Measurements from ENCODE around the gene VASH2. TPM values are rescaled to one million over a fixed set of nuclear protein-coding genes. Genes with fewer than 3 reads are reported as not detected.

VASH2 gene
- polyA plus RNA-seq, 1 experiment: 0.12 TPM

DNA sequence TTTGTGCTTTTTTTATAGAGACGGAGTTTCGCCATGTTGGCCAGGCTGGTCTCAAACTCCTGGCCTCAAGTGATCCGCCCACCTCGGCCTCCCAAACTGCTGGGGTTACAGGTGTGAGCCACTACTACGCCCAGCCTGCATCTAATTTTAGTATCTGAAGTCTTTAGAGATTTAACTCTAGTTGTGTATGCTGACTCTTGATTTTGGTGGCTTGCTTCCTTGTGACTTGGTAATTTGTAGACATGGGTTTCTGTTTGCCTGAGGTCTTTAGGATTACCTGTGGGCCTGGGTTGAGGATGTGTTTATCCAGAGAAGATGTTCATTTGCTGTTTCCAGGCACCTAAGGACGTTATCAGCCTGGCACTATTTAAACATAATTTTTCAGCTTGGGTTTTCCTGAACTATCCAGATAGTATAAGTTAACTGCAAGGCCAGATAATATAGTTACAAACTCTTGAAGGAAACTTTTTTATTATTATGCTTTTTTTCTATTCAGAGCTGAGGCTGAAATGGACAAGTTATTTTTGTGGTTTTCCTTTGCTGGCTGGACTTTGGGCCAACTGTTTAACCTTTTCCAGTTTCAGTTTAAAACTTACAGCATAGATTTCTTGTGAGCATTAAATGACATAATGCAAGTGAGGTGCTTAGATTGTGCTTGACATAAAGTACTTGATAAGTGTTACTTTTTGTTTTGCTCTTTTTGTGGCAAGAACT lies 7.5 kb upstream of the VASH2 start:
- Histone ChIP-seq H3K27me3 (ENCODE audit: control insufficient read depth, insufficient read depth, low read length) (no peaks in the 10 kb centered on the region), H3K36me3 (ENCODE audit: control insufficient read depth, insufficient read depth, low read length) (no peaks in the 10 kb centered on the region), H3K4me3 (ENCODE audit: low read depth, low read length) (no peak overlapping the region)
- POLR2A ChIA-PET: no interaction called here
- DNase-seq (ENCODE audit: low read depth): no peak
- CTCF ChIA-PET: no interaction called here
- TF ChIP-seq, protein P1, sequence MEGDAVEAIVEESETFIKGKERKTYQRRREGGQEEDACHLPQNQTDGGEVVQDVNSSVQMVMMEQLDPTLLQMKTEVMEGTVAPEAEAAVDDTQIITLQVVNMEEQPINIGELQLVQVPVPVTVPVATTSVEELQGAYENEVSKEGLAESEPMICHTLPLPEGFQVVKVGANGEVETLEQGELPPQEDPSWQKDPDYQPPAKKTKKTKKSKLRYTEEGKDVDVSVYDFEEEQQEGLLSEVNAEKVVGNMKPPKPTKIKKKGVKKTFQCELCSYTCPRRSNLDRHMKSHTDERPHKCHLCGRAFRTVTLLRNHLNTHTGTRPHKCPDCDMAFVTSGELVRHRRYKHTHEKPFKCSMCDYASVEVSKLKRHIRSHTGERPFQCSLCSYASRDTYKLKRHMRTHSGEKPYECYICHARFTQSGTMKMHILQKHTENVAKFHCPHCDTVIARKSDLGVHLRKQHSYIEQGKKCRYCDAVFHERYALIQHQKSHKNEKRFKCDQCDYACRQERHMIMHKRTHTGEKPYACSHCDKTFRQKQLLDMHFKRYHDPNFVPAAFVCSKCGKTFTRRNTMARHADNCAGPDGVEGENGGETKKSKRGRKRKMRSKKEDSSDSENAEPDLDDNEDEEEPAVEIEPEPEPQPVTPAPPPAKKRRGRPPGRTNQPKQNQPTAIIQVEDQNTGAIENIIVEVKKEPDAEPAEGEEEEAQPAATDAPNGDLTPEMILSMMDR (IDR thresholded peaks at IDR 0.05; ENCODE audit: insufficient read depth, low read depth, low read length): no peak

DNA sequence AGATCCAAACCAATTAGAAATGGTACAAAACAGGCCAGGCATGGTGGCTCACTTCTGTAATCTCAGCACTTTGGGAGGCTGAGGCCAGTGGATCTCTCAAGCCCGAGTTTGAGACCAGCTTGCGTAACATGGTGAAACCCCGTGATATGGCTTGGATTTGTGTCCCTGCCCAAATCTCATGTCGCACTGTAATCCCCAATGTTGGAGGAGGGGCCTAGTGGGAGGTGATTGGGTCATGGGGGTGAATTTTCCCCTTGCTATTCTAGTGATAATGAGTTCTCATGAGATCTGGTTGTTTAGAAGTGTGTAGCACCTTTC lies 7.0 kb upstream of the VASH2 start:
- no peak for DNase-seq (ENCODE audit: low read depth)
- Histone ChIP-seq H3K27me3 (ENCODE audit: control insufficient read depth, insufficient read depth, low read length) (no peaks in the 10 kb centered on the region), H3K4me3 (ENCODE audit: low read depth, low read length) (no peak overlapping the region), H3K36me3 (ENCODE audit: control insufficient read depth, insufficient read depth, low read length) (no peaks in the 10 kb centered on the region)
- ChIA-PET POLR2A (no interaction called here), CTCF (no interaction called here)
- TF ChIP-seq, protein P1 (IDR thresholded peaks at IDR 0.05; ENCODE audit: insufficient read depth, low read depth, low read length): no peak

DNA sequence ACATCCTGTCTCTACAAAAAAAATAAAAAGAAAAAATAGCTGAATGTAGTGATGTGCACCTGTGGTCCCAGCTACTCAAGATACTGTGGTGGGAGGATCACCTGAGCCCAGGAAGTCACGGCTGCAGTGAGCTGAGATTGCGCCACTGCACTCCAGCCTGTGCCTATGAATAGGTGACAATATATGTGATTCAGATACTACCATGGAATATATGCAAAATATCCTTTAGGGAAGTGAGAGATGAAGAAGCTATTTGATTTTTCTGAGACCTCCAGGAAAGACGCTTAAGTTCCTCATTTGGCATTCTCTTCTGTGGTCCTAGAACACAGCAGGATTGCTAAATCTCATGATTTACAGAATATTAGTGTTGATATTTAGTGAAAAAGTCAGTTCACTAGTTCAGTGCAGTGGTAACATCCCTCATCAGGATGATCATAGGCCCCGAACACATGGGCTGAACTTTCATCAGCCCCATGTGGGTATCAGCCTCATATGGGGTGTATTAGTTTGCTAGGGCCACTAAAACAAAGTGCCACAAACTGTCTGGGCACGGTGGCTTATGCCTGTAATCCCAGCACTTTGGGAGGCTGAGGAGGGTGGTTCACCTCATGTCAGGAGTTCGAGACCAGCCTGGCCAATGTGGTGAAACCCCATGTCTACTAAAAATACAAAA lies 6.0 kb upstream of the VASH2 start:
- Histone ChIP-seq H3K4me3 (ENCODE audit: low read depth, low read length) (no peak overlapping the region), H3K36me3 (ENCODE audit: control insufficient read depth, insufficient read depth, low read length) (no peaks in the 10 kb centered on the region), H3K27me3 (ENCODE audit: control insufficient read depth, insufficient read depth, low read length) (no peaks in the 10 kb centered on the region)
- ChIA-PET CTCF (no interaction called here), POLR2A (no interaction called here)
- DNase-seq (ENCODE audit: low read depth): no peak
- TF ChIP-seq, protein P1 (IDR thresholded peaks at IDR 0.05; ENCODE audit: insufficient read depth, low read depth, low read length): no peak

- Histone ChIP-seq H3K27me3 (ENCODE audit: control insufficient read depth, insufficient read depth, low read length) (peaks cover 2% of the 10 kb centered on the region), H3K4me3 (ENCODE audit: low read depth, low read length) (no peak overlapping the region), H3K36me3 (ENCODE audit: control insufficient read depth, insufficient read depth, low read length) (no peaks in the 10 kb centered on the region)
- no peak for DNase-seq (ENCODE audit: low read depth)
- TF ChIP-seq, protein P1 (IDR thresholded peaks at IDR 0.05; ENCODE audit: insufficient read depth, low read depth, low read length): no peak
- ChIA-PET POLR2A (interaction anchor here (0.7 kb wide), 1 partner anchor 26 kb away, joined by 6 read pairs; no protein-coding TSS in a partner anchor), CTCF (no interaction called here)
Observed at GRCh38 chr1:212945056-212945455, 5.3 kb upstream of the VASH2 start.

GRCh38 chr1:212945463-212946160 lies 4.7 kb upstream of the VASH2 start:
- Histone ChIP-seq H3K4me3 (ENCODE audit: low read depth, low read length) (no peak overlapping the region), H3K36me3 (ENCODE audit: control insufficient read depth, insufficient read depth, low read length) (no peaks in the 10 kb centered on the region), H3K27me3 (ENCODE audit: control insufficient read depth, insufficient read depth, low read length) (peaks cover 2% of the 10 kb centered on the region)
- POLR2A ChIA-PET: interaction anchor here (0.7 kb wide), 1 partner anchor 27 kb away, joined by 6 read pairs; no protein-coding TSS in a partner anchor
- no peak for DNase-seq (ENCODE audit: low read depth)
- CTCF ChIA-PET: interaction anchor here (1.3 kb wide), 1 partner anchor 8 kb away, joined by 5 read pairs; no protein-coding TSS in a partner anchor
- TF ChIP-seq, protein P1 (IDR thresholded peaks at IDR 0.05; ENCODE audit: insufficient read depth, low read depth, low read length): no peak
